MM.1S (cell line): ENCODE measurements around the gene HES5.
A peak's percentile ranks its signal among the peaks of the same experiment; 100 is the strongest.

ENCODE experiments used
- CTCF ChIP-seq: fragments of 300-600 bp; sonication (generic); IDR thresholded peaks from 2 replicates; pipeline ENCODE4 v1.5.1; 2016; ENCODE audit warnings: antibody characterized with exemption, low read length, mixed read lengths
- EZH2 ChIP-seq: fragments of 300-600 bp; sonication (generic); optimal IDR thresholded peaks from 2 replicates; pipeline ENCODE3; 2017; ENCODE audit warnings: low read depth, mild to moderate bottlenecking, antibody characterized with exemption, low read length, mixed read lengths
- EZH2phosphoT487 ChIP-seq: fragments of 300-600 bp; sonication (generic); IDR thresholded peaks from 2 replicates; pipeline ENCODE4 v1.6.1; 2018; ENCODE audit warnings: antibody characterized with exemption, low read length

- TF ChIP-seq EZH2 (no peak), CTCF (no peak), EZH2phosphoT487 (0 out of 2 replicates have a peak, but pooled peaks have one; percentile 47)
These were observed 674 bp upstream of the HES5 start for GRCh38 chr1:2530513-2531361.
